DMS53 (cell line): ENCODE measurements around the gene MRPL43.

Source experiments
- DNase-seq: peaks from one replicate; lab custom pipeline; 2025; lab: John Stamatoyannopoulos, UW

Gene MRPL43

DNA sequence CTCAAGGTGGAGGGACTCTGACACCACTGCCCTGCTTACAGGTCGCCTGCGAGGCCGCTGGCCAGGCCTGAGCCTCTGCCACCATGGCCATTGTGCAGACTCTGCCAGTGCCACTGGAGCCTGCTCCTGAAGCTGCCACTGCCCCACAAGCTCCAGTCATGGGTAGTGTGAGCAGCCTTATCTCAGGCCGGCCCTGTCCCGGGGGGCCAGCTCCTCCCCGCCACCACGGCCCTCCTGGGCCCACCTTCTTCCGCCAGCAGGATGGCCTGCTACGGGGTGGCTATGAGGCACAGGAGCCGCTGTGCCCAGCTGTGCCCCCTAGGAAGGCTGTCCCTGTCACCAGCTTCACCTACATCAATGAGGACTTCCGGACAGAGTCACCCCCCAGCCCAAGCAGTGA, 15.2 kb upstream of the MRPL43 start:
- DNase-seq: no peak

- DNase-seq: no peak
Observed at GRCh38 chr10:101001659-101002035, 14.3 kb upstream of the MRPL43 start.

DNA sequence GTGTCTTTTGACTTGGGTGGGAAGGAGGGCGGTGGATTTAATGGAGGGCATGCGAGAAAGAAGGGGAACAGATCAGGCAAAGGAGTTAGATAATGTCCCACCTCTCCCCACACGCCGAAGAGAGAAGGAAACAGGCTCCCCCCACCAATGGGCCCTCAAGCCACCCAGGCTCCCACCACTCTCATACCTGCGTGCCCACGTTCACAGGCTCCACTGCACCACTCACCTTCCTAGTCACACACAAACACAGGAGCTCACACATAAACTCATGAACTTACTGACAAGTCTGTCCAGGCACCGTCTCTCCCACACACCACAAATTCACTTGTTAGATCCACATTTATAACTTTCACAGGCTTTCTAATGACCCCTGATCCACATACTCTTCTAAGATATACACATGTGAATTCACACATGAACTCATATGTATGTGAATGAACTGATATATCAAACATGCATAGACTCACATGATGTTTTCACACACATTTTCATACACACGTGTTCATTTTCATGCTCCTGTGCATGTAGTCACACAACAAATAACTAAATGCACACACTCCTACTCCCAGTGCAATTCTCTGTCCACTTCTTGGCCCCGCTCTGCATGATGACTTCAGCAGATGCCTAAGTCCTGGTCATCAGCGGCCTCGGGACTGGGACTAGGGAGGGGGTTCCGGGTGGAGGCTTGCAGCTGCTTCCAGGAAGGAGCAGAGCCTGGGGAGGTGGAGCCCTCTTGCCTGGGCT, 13.8 kb upstream of the MRPL43 start:
- no peak for DNase-seq

- DNase-seq: peak; percentile 23
Observed at GRCh38 chr10:101000127-101000914, 13.0 kb upstream of the MRPL43 start.

DNA sequence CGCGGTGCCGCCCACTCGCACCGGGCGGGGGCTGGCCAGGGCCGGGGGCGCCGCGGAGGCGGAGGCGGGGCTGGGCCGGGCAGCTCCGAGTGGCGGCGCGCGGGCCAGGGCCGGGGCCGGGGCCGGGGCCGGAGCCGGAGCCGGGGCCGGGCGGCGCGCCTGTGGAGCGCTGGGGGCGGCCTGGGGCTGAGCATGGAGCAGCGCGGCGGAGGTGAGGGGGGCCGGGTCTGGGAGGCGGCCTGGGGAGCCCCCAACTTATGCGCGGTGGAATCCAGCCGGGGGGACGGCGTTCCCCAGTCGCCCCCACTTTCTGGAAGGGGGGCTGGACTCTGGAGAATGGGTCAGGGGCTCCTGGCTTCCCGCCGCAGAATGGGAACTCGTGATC, 12.4 kb upstream of the MRPL43 start, which contains the start of gene LZTS2:
Gene LZTS2 (plus strand): TSS at position 67 of the 385 bp plus-strand sequence. CDS start 2,731 bp downstream, outside the sequence.
- no peak for DNase-seq

GRCh38 chr10:100998991-100999741, 11.9 kb upstream of the MRPL43 start:
- DNase-seq: peak; percentile 87

DNA sequence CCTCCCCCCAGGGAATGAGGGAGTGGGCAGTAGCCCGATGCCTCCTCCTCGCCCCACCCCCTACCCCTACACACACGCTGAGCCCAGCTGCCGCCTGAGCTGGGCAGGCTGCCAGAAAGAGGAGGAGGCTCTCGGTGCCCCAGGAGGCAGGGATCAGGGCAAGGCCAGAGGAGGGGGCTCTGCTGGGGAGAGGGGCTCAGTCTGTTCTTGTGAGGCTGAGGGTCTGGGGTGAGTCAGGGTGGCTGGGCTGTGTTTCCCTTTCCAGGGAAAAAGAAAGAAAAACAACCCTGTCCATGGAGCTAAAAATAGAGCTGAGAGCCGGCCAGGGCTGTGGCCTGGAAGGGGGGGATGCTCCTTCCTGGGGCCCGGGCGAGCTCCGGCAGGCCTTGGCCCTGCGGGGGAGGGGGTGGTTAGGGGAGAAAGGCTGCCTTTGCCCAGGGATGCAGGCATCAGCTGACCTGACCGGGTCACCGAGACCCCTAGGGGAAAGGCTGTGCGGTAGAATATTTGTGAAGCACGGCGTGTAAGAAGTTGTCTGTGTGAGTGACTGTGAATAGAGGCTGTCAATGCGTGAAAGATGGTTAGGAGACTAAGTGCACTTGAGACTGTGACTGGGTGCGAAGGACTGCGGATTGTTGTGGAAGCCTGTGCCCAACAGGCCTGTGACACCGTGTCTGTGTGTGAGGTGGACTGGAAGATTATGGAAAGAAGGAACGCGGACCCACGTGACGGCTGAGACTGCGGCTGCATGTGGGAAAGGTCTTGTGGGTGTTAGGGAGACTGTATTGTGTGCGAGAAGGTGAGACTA, 11.1 kb upstream of the MRPL43 start:
- DNase-seq: peak; percentile 95

- DNase-seq: peak; percentile 95
Observed at GRCh38 chr10:100997360-100998182, 10.3 kb upstream of the MRPL43 start.

GRCh38 chr10:100996678-100997359, 9.5 kb upstream of the MRPL43 start:
- DNase-seq: peak; percentile 82

GRCh38 chr10:100995181-100995580, 7.9 kb upstream of the MRPL43 start:
- no peak for DNase-seq

- peak; percentile 50 for DNase-seq
Observed at GRCh38 chr10:100993986-100994708, 6.8 kb upstream of the MRPL43 start.

- DNase-seq: no peak
Observed at GRCh38 chr10:100989088-100989487, 1.8 kb upstream of the MRPL43 start.

DNA sequence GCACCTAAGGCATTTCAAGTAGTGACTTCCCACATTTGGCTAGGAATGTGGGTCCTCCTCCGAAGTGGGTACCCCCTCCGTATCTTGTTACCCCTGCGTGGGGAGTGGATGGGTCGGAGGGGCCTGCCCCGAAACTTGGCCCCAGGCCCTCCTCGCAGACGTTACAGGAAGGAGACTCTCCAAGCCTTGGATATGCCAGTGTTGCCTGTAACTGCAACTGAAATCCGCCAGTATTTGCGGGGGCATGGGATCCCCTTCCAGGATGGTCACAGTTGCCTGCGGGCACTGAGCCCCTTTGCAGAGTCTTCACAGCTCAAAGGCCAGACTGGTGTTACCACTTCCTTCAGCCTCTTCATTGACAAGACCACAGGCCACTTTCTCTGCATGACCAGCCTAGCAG, 869 bp upstream of the MRPL43 start:
- no peak for DNase-seq

DNA sequence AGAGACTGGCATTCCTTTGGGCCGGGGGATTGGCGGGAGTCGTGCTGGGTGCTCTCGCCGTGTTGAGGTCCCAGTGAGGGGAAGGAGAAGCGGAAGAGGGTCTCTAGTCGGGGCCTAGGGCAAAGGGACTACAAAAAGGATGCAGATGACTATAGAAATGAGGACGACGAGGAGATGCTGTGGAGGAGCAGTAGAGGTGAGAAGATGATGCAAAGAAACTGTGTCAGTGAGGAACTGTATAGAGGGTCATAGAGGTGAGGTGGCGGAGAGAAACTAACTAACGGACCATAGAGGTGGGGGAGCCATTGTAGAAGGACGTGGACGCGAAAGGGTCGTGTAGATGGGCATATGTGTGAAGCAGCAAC, 370 bp upstream of the MRPL43 start:
- no peak for DNase-seq

- no peak for DNase-seq
Observed at GRCh38 chr10:100986623-100986951, 710 bp downstream of the MRPL43 start.

GRCh38 chr10:100985336-100985735, 2.0 kb downstream of the MRPL43 start:
- DNase-seq: no peak

- DNase-seq: no peak
Observed at GRCh38 chr10:100984672-100985177, 2.6 kb downstream of the MRPL43 start.

- DNase-seq: no peak
Observed at GRCh38 chr10:100983868-100984671, 3.2 kb downstream of the MRPL43 start.
